ENCODE data around the gene POPDC3.
"Not testable (repeated sequence)": the region's sequence is repeated elsewhere in the genome, so short reads cannot be mapped to it uniquely, and the experiment has no call there.

Gene POPDC3

DNA sequence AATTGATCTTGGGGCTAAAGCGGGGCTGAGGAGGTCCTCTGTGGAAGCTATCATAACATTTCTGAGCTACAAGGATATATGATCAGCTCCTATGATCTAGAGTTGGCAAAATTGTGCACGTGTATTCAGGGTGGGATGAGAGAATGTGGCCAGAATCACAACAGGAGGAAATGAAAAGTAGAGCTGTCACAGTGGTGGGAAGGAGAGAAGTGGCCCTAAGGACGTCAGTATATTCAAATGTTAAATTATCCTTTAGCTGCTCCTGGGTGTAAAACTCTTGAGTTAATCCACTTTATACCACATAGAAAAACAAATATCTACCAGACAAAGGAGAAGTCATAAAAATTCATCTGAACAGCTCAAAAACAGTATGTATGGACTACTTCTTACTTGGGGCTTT lies 14.8 kb upstream of the POPDC3 start:
- DNase-seq (ENCODE audit: low spot score), result no peak

DNA sequence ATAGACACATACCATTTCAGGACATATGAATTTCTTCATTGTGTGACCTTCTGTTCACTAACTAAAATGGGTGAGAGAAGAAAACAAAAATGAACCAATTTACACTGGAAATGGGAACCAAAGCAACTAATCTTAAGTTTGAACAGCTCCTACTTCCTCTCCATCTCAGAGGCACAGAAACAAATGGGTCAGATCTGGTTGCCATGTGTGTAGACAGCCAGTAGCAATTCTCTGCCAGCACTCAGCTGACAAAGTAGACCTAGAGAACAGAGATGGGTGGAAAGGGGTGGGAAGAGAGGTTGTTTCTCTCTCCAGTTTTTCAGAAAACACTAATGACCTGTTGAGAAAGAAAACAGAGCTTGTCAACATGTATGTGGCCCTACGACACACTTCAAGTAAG lies 14.3 kb upstream of the POPDC3 start:
- no peak for DNase-seq (ENCODE audit: low spot score)

DNA sequence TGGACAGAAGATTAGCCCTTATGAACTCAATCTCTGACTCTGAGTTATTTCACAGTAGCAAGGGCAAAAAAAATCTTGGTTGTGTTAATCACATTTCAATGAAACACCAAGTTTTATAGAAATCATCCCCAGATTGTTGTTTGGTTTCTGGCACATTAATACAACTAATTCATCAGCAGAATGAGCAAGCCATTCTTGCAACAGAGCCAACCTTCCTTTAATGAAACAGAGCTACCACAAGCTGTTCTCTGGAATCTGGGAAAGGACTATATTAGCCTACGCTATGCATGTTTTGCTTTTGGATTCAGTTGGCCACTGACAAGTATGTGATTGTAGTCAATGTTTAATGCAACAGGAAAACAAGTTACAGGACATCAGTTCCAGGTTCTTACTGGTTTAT lies 13.8 kb upstream of the POPDC3 start:
- no peak for DNase-seq (ENCODE audit: low spot score)

GRCh38 chr6:105192707-105193465 lies 13.1 kb upstream of the POPDC3 start:
- no peak for DNase-seq (ENCODE audit: low spot score)

DNA sequence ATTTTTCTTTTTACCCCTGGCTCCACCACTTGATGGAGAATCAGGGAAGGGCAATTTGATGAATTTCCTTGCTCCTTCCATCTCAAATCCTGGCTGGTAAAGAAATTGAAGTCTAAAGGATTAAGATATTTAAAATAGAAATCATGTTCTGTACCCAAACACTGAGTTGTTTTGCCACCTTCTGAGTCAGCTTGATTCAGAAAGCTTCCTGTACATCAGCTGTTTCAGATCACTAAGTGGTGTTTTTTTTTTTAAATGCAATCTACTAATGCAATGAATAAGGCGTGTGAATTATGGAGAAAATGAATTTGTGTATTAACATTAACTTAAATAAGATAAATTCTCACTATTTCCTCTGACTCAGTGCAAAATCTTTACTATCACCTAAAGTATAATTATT lies 11.5 kb upstream of the POPDC3 start:
- no peak for DNase-seq (ENCODE audit: low spot score)

- DNase-seq (ENCODE audit: low spot score), result no peak
Observed at GRCh38 chr6:105189026-105189820, 9.4 kb upstream of the POPDC3 start.

DNA sequence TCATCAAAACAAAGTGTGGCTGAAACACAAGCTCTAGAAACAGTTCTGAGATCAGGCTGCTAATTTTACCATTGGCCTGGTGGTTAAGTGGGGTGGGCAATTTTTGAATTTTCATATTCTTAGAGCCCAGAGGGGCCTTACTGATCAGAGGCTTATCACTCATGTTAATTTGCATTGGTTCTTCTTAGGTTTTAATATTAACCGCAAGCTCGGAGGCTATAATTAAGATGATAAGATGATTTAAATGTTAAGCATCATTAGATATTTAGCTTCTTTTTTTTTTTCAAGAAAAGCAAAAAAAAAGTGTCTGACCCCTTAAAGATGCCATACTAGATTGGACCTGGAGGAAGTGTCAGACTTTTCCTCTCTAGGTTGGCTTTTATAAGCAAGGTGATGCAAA lies 8.4 kb upstream of the POPDC3 start:
- DNase-seq (ENCODE audit: low spot score), result no peak

- no peak for DNase-seq (ENCODE audit: low spot score)
Observed at GRCh38 chr6:105186576-105186975, 6.8 kb upstream of the POPDC3 start.

- DNase-seq (ENCODE audit: low spot score), result no peak
Observed at GRCh38 chr6:105184921-105185320, 5.1 kb upstream of the POPDC3 start.

DNA sequence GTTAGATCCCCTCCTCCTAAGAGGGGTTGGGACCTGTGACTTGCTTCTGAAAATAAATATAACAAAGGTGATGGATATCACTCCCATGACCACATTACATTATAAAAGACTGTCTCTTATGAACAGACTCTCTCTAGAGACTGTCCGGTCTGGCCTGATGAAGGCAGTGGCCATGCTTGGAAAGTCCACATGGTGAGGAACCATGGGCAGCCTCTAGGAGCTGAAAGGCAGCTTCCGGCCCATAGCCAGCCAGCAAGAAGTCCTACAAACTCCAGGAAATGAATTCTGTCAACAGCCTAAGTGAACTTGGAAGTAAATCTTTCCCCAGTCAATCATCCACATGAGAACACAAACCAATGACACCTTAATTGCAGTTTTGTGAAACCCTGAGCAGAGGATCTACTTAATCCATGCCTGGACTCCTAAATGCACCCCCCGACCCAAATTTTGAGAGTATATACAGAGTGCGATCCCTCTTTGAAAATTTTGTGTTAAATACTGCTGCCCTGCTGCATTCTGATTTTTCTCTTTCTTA lies 2.2 kb upstream of the POPDC3 start:
- DNase-seq (ENCODE audit: low spot score), result no peak

GRCh38 chr6:105178636-105179035 lies 1.2 kb downstream of the POPDC3 start:
- no peak for DNase-seq (ENCODE audit: low spot score)

DNA sequence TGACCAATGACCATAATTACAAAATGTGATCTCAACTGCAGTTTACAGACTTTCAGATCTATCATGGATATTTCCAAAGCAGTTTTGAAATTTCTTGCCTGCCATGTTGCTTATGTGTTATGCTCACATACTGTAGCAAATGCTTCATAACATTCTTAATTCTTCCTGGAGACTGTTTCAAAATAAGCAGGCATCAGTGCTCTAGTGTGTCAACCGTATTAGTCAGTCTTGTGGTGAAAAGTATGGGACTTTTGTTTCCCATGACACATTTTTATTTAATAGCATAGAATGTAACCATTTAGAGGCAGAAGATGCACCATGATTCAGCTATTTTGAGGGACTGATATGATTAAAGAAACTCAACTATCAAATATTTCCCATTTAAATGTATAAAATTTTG lies 1.7 kb downstream of the POPDC3 start:
- no peak for DNase-seq (ENCODE audit: low spot score)

DNA sequence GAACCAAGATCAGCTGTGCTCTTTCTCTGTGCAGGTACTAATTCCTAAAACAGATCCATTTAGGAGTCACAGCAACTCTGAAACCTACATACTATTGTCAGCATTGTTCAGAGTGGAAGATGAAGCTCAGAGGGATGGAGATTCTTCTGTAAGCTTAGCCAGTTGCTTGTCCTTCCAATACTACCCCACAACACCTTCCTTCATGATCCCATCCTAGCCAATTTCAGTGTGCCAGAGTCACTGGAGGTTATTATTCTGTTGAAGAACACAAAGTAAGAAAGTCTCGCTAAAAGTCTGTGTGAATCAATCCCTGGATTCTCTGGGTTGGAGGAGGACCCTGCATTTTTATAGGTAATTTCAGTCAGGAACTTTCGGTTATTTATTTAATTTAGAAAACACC lies 2.3 kb downstream of the POPDC3 start:
- no peak for DNase-seq (ENCODE audit: low spot score)

GRCh38 chr6:105174512-105174911 lies 5.3 kb downstream of the POPDC3 start:
- no peak for DNase-seq (ENCODE audit: low spot score)

DNA sequence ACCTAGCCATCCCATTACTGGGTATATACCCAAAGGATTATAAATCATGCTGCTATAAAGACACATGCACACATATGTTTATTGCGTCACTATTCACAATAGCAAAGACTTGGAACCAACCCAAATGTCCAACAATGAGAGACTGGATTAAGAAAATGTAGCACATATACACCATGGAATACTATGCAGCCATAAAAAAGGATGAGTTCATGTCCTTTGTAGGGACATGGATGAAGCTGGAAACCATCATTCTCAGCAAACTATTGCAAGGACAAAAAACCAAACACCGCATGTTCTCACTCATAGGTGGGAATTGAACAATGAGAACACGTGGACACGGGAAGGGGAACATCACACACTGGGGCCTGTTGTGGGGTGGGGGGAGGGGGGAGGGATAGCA lies 7.3 kb downstream of the POPDC3 start:
- DNase-seq (ENCODE audit: low spot score), result not testable (repeated sequence)

DNA sequence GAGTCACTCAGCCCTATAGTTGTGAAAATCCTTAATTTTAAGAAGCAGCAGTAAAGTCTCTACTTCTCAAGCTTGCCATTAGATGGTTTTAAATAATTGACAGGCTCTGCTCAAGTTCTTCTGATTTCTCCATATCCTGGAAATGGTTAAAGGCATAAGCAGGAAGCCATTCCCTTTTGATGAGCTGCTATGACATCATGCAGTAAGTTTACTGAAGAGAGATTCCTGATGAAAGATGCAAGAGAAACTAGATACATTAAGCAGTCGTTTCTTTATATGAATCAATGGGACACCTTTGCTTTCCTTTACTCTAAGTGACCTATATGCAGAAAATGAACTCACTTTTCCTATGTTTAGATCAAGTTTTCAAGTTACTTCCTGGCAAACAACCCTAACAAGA lies 9.8 kb downstream of the POPDC3 start:
- no peak for DNase-seq (ENCODE audit: low spot score)

GRCh38 chr6:105167914-105168313 lies 11.9 kb downstream of the POPDC3 start:
- no peak for DNase-seq (ENCODE audit: low spot score)

DNA sequence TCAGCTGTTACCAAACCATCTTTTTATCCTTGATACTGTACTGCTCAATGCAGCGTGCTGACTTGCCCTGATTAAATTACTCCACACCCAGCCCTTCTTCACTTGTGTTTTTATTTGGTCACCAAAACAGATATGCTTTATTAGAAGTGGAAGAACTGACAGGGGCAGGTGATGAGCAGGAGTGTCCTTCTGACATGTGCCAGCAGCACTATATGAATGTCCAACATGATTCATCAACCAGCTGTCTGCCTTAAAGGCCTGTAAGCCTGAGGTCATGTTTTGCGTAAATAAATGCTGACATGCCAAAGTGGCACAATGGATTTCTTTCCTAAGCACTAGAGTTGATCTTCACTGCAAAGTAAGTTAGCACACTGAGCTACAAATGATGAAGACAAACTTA lies 15.4 kb downstream of the POPDC3 start:
- no peak for DNase-seq (ENCODE audit: low spot score)

DNA sequence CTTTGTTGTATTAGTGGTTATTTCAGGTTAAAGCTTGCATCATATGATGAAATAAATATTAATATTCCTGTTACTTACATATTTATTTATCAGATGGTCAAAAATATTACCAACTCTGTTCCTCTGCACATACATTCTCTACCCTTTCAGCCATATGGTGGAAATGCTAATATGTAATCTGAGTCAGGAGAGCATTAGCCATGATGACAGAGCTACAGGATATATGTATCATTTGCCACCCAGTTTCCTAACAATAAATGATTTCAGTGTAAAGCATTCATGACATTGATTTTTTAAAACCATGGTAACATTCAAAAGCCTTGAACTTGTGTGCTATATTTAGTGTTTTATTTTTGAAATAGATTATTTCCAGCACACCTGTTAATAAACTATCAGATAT lies 16.6 kb downstream of the POPDC3 start:
- no peak for DNase-seq (ENCODE audit: low spot score)

GRCh38 chr6:105162377-105162776 lies 17.4 kb downstream of the POPDC3 start:
- no peak for DNase-seq (ENCODE audit: low spot score)

GRCh38 chr6:105161421-105161820 lies 18.4 kb downstream of the POPDC3 start:
- no peak for DNase-seq (ENCODE audit: low spot score)

GRCh38 chr6:105153676-105154075 lies 26.1 kb downstream of the POPDC3 start:
- no peak for DNase-seq (ENCODE audit: low spot score)

DNA sequence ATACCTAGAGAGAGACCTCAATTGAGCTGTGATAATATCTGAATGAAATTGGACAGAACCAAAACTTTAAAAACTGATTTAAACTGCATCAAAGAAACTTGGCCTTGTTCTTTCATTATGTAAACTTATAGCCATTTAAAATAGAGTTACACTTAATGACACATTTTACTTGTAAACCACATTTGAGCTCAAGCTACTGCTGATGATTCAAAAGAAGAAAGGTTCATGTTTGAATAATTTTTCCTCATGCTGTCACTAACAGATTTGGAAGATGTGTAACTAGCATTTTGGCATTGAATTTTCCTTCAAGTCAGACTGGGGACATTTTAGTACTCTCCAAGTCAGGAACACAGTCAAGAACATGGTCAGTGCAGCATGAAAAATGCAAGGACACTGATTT lies 26.9 kb downstream of the POPDC3 start:
- no peak for DNase-seq (ENCODE audit: low spot score)

Measured in left forelimb (tissue), 1 donor.